IPS-18c (cell line): ENCODE data around the gene TCEA2.

Experiments
- H3K4me3 ChIP-seq: 2 replicates; pipeline ENCODE4 v1.7.0; 2013; ENCODE audit warnings: low read depth, mild to moderate bottlenecking, low read length, moderate library complexity; ENCODE audit not compliant: insufficient read depth
- H3K9me3 ChIP-seq: one replicate; pipeline ENCODE4 v1.6.1; 2013; ENCODE audit warnings: mild to moderate bottlenecking, low read length, moderate library complexity; ENCODE audit not compliant: control insufficient read depth, insufficient read depth

The TCEA2 gene

DNA sequence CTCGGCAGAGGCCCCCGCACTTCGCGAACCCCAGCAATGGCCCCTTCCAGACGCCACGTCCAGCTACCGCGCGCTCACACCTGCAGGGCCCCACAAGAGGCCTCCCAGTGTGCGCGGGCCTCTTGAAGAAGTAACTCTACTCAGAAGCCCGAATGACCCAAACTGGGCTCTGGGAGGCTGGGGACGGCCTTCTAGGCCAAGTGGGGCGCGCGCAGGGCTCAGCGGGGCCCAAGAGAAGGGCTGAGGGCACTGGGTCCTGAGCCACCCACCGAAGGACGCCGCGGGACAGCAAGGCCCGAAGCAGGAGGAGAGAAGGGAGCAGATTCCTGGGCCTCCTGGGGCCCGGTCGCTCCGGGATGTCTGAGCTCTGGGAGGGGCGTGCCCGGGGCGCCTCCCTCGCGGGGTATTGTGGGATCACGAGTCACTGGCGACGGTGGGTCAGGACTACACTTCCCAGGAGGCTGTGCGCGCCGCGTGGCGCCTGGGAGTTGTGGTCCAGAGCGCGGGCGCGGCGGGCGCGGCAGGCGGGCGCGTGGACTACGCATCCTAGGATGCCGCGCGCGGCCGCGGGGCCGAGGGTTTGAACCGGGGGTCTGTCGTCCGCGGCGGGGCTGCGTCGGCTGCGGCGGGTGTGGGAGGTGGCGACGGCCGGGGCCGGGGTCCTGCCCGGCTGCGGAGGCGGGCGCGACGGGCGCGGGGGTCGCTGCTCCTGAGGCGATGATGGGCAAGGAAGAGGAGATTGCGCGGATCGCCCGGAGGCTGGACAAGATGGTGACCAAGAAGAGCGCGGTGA lies at the start of gene TCEA2:
TSS of gene TCEA2 (plus strand) at position 603 of the 793 bp plus-strand sequence. CDS start at position 718, 115 bp downstream.
- H3K4me3 ChIP-seq: peak within 1 kb of the TSS; percentile 85
- no peaks in the 10 kb centered on the region for H3K9me3 ChIP-seq

DNA sequence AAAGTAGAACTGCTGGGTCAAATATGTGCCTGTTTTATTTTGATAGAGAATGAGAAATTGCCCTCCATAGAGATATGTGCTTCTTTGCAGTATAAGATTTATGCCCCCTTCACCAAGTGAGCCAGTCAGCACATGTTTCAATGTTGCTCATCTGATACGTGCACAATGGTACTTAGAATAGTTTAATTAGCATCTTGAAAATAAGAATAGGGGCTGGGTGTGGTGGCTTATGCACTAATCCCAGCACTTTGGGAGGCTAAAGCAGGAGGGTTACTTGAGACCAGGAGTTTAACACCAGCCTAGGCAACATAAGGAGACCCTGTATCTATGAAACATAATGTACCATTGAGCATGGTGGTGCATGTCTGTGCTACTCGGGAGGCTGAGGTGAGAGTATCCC lies 47.4 kb upstream of the TCEA2 start:
- Histone ChIP-seq H3K4me3 (no peak overlapping the region), H3K9me3 (no peaks in the 10 kb centered on the region)

DNA sequence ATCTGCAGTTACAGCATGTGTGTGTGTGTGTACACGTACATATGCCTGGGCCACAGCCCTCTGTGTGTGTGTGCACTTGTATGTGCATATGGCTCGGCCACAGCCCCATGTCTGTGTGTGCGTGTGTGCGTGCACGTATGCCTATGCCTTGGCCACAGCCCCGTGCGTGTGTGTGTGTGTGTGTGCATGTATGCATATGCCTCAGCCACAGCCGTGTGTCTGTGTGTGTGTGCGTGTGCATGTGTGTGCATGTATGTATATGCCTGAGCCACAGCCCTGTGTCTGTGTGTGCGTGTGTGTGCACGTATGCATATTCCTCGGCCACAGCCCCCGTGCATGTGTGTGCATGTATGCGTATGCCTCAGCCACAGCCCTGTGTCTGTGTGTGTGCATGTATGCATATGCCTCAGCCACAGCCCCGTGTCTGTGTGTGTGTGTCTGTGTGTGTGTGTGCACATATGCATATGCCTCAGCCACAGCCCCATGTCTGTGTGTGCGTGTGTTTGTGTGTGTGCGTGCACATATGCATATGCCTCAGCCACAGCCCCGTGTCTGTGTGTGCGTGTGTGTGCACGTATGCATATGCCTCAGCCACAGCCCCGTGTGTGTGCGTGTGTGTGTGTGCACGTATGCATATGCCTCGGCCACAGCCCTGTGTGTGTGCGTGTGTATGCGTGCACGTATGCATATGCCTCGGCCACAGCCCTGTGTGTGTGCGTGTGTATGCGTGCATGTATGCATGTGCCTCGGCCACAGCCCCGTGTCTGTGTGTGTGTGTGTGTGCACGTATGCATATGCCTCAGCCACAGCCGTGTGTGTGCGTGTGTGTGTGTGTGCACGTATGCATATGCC lies 41.6 kb upstream of the TCEA2 start:
- Histone ChIP-seq H3K9me3 (no peaks in the 10 kb centered on the region), H3K4me3 (no peak overlapping the region)

DNA sequence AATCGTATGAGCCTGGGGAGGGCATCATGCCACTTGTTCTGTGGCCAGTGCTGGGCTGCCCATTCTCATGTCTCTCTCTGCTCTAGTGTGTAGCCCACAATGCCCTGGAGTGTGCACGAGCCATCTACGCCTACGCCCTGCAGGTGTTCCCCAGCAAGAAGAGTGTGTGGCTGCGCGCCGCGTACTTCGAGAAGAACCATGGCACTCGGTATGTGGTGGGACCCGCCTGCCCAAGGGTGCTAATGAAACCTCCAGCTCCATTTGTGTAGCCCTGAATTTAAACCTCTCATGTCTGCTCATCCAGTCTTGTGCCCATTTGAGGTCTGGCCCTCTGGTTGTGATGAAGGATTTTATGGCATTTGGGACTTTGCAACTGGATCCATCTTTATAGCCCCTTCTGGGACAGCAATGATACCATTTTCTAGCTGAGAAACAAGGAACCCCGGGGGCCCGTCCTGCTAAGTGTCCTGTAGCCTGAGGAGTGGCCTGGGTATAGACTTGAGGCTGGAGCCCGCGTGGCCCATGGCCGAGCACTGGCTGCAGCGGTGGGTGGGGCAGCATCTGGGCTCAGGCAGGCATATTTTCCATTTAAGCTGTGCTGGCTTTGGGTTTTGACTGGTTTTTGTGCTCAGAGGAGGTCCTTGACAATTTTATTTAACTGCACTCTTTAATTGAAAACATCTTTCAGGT lies 40.2 kb upstream of the TCEA2 start:
- Histone ChIP-seq H3K4me3 (no peak overlapping the region), H3K9me3 (no peaks in the 10 kb centered on the region)

DNA sequence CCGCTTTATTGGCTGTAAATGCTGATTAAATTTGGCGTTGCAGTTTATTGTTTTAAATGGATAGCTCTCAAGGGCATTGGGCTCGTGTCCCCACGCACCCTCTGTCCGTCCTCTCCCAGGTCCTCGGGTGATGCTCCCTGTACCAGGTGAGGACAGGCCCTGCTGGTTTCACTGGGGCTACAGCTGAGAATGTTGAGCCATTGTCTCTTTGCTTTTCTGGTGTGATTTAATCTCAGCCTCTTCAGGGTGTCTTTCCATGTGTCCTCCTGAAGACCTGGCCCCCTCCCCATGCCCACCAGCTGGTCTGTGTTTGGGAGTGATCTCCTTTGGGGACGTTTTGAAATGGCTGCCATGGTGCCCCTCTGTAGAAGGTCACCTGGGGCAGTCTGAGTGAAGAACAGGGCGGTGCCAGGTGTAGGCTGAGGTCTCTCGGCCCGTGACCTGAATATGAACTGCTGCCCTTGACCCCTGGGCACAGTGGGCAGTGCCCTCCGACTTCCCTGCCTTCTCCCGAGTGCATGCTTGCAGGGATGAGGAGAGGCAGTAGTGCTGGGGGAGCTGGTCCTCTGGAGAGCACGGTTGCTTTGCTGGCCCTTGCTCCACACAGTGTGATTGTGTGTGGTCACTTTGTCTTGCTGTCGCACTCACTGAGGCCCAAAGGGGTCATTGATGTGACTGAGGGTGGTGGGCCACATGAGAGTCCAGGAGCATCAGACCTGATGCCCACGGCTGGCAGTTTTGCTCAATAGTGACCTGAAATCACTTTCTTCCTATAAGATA lies 39.4 kb upstream of the TCEA2 start:
- Histone ChIP-seq H3K9me3 (no peaks in the 10 kb centered on the region), H3K4me3 (no peak overlapping the region)

DNA sequence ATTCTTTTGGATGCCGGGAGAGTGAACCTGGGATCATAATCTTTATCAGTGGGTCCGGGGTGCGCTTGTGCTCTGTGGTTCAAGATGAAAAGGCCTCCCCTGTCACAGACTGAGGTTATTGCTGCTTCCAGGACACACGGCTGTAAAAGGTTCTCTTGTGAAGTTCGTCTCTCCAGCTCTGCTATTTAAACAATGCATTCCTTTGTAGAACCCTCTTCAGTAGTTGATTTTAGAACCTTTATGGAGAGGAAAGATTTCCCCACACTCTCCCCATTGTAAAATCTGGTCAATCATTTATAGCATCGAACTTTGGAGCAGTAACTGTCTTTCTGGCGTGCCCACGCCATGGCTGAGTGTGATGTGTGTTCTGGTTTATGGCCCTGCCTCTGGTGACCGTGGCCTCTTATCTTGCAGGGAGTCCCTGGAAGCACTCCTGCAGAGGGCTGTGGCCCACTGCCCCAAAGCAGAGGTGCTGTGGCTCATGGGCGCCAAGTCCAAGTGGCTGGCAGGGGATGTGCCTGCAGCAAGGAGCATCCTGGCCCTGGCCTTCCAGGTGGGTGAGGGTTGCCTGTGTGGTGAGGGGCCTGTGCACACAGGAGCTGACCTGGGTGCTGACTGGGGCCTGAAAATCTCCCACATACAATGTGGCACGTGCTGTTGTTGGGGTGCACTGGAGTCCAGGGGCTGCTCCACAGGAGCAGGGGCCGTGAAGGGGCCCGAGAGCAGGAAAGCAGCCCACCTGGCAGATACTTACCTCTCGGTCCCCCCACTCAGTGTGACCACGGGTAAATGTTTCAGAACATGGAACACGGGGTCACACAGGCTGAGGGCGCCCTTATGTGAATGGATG lies 38.6 kb upstream of the TCEA2 start:
- H3K9me3 ChIP-seq: no peaks in the 10 kb centered on the region
- no peak overlapping the region for H3K4me3 ChIP-seq

DNA sequence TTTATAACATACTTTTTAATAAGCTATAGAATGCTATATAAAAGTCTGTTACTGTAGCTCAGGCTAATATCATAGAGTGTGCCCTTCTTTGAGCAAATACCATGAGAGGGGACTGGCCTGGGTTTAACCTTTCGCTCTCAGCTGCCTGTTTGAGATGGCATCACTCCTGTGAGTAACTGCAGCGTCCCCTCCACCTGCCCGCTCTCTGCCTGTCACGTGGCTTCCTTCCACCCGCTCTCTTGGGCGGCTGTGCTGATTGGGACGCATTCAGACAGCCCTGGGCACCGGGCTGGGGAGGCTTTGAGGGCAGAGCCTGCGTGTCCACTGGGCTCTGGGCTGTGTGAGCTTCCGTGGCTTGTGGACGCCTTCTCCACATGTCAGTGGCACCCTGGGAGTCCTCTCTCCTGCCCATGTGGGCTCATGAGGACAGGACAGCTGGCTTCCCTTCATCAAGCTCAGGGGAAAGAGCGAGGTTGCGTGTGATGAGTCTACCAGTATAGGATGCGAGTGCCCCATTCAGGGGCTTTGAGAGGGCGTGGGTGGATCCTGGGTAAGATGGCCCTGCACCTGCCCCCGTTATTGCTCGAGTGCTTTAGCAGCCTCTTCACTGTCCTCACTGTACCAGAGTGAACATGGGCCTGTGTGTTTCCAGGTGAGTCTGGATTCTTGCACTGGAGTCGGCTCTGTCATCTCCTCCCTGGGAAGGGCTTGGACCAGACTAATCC lies 37.7 kb upstream of the TCEA2 start:
- H3K4me3 ChIP-seq: no peak overlapping the region
- no peaks in the 10 kb centered on the region for H3K9me3 ChIP-seq

DNA sequence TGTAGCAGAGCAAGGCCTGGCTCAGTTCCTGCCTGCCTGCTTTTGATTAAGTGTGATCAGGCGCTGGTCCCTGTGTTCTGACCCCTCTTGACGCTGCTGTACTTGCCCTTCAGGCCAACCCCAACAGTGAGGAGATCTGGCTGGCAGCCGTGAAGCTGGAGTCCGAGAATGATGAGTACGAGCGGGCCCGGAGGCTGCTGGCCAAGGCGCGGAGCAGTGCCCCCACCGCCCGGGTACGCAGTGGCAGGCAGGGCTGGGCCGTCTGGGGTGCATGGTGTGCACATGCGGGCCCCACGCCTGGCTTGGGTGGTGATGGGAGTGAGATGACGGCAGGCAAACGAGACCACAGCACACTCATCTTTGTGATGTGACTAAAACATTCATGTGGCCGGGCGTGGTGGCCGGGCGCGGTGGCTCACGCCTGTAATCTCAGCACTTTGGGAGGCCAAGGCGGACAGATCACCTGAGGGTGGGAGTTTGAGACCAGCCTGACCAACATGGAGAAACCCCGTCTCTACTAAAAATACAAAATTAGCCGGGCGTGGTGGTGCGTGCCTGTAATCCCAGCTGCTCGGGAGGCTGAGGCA lies 37.1 kb upstream of the TCEA2 start:
- H3K4me3 ChIP-seq: no peak overlapping the region
- no peaks in the 10 kb centered on the region for H3K9me3 ChIP-seq

DNA sequence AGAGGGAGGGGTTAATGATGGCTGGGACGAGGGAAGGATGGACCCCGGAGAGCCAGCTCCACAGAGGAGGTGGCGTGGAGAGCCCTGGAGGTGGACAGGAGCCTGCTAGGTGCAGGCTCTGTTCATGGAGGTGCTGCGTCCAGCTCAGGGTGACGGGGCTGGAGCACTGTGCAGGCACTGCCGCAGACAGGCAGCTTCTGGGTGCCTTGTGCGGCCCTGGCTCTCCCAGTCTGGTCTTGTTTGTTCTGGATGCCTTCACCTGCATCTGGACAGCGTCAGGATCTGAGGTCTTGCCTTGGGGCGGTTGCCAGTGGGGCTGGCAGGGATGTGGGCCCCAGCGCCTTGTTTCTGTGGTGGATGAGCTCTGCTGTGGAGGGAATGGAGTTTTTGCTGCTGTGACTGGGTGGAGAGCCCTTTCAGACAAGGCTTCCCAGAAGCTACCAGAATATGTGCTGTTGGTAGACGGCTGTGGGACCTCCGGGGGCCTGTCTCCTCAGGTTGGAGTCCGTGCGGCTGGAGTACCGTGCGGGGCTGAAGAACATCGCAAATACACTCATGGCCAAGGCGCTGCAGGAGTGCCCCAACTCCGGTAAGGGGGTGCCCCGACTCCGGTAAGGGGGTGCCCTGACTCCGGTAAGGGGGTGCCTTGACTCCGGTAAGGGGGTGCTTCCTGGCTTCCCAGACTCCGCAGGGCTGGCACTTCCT lies 34.9 kb upstream of the TCEA2 start:
- Histone ChIP-seq H3K4me3 (no peak overlapping the region), H3K9me3 (no peaks in the 10 kb centered on the region)

DNA sequence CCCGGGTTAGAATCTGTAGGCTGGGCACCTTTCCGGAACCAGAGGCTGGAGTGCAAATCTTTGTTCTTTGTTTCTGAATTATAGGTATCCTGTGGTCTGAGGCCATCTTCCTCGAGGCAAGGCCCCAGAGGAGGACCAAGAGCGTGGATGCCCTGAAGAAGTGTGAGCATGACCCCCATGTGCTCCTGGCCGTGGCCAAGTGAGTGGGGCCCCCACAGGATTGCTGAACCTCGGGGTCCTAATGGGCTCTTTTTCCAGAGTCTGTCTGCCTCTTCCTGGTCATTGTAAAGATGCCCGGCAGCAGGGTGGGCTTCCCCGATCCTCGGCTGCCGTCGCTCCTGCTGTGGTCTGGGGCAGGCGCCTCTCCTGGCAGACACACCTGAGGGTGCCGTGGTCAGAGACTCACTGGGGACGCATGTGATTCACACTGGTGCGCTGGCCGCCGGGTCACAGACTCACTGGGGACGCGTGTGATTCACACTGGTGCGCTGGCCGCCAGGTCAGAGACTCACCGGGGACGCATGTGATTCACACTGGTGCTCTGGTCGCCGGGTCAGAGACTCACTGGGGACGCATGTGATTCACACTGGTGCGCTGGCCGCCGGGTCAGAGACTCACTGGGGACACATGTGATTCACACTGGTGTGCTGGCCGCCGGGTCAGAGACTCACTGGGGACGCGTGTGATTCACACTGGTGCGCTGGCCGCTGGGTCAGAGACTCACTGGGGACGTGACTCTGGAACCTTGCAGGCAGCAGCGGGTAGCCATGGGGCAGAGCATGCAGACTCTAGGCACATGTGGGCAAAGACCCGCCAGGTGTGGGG lies 33.5 kb upstream of the TCEA2 start:
- H3K4me3 ChIP-seq: no peak overlapping the region
- no peaks in the 10 kb centered on the region for H3K9me3 ChIP-seq

DNA sequence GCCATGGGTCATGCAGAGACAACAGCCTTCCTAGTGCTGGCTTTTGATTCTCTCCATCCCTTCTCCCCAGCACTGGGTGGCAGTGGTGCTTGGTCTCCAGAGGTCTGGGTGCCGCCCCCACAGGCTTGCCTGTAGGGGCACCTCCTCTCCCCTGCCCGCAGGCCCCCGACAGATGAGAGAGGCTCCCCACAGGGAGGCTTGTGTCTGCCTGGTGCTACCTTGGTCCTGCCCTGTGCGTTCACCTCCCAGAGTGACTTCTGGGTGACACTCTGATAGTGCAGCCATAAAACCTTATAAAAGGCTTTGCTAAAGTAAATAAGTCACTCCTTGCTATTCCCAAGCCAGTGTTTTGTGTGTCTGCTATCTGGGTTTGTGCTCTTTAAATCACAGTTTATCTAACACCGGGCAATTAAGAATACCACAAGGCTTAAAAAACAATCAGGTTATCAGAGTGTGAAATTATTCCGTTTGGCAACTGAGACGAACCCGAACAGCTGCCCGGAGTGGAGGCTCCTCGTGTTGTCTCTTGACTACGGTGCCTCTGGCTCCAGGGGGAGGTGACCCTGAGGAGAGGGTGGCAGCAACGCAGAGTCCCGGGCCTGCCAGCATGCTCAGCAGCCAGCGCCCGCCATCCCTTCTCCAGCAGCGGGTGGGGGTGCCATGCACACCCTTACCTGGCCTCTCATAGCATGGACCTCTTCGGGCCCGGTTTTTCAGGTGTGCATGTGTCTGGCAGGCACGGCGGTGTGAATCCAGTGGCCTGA lies 32.4 kb upstream of the TCEA2 start:
- no peaks in the 10 kb centered on the region for H3K9me3 ChIP-seq
- H3K4me3 ChIP-seq: no peak overlapping the region

DNA sequence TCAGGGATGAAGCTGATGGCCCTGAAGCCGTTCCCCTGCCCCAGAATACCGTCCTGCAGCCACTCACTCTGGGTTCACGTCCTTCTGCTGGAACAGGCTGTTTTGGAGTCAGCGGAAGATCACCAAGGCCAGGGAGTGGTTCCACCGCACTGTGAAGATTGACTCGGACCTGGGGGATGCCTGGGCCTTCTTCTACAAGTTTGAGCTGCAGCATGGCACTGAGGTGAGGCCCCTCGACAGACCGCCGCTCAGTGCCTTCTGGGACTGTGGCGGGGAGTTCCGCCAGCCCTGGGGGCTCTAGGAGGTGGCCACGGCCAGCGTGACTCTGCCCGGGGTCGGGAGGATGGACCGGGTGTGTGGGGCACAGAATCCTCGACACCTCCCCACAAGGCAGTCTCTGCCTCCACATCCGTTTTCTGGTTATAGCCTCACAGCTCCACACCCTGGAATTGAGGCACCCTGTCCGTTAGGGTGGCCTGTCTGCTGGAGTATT lies 31.1 kb upstream of the TCEA2 start:
- no peak overlapping the region for H3K4me3 ChIP-seq
- H3K9me3 ChIP-seq: no peaks in the 10 kb centered on the region
